ENCODE data around the gene PTEN. TPM values are rescaled to one million over a fixed set of nuclear protein-coding genes. Genes with fewer than 3 reads are reported as not detected.
"Not testable (repeated sequence)": the region's sequence is repeated elsewhere in the genome, so short reads cannot be mapped to it uniquely, and the experiment has no call there.

The PTEN gene
- total RNA-seq, 3 donors from 2014 or later: 178 to 366 (median 186) TPM

DNA sequence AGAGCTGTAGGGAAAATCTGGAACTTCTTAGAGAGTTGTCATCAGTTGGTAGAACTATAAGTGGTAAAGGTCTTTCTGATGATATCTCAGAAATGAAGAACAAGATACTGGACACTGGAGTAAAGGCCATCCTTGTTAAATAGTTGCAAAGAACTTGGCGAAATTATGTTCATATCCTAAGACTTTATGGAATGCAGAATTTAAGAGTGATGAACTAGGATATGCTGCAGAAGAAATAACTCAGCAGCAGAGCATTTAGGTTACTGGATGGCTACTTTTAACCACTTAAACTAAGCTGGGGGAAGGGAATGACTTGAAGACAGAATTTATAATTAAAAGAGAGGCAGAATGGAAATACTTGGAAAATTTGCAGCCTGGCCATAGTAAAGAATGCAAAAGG is 23.7 kb downstream of the PTEN start:
- no peak for TF ChIP-seq CTCF (IDR thresholded peaks at IDR 0.05)
- no peak for TF ChIP-seq POLR2AphosphoS5 (IDR thresholded peaks at IDR 0.05)
- no peak for TF ChIP-seq POLR2A (IDR thresholded peaks at IDR 0.05)
- H3K36me3 ChIP-seq: no peaks in the 10 kb centered on the region
- intact Hi-C loops (cut with DNase I; ENCODE audit: low total_unique reads): no loop called here
- DNase-seq (ENCODE audit: low spot score in 2 of 2): no peak
- H3K4me3 ChIP-seq: no peak overlapping the region
- no peaks in the 10 kb centered on the region for H3K9me3 ChIP-seq
- no peaks in the 10 kb centered on the region for H3K27me3 ChIP-seq
- H3K4me1 ChIP-seq: no peaks in the 10 kb centered on the region
- H3K27ac ChIP-seq: no peak overlapping the region

DNA sequence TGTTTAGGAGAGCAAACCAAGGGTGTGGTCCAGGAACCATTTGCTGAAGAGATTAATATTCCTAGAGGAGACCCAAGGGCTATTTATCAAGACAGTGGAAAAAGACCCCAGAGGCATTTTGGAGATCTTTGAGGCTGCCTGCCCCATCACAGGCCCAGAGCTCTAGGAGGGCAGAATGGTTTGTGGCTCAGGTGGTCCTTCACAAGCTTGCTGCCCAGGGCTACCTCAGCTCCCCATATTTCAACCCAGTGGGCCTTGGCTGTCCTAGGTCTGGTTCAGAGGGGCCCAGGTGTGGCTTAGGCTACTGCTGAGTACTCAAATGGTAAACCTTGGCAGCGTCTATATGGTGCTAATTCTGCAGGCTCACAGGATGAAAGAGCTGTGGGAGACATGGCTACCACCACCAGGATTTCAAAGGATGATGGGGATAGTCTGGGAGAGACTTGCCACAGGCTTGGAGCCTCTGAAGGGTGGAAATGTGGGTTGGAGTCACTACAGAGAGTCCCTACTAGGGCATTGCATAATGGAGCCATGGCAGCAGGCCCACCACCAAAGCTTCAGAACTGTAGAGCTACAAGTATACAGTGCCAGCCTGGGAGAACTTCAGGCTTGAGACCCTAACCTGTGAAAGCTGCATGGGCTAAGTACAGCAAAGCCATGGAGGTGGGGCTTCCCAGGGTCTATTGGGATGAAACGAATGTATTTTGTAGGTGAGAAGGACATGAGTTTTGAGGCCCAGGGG is 24.3 kb downstream of the PTEN start:
- intact Hi-C loops (cut with DNase I; ENCODE audit: low total_unique reads): no loop called here
- H3K4me3 ChIP-seq: no peak overlapping the region
- no peaks in the 10 kb centered on the region for H3K4me1 ChIP-seq
- no peaks in the 10 kb centered on the region for H3K9me3 ChIP-seq
- H3K27ac ChIP-seq: no peak overlapping the region
- no peaks in the 10 kb centered on the region for H3K27me3 ChIP-seq
- DNase-seq (ENCODE audit: low spot score in 2 of 2): no peak
- TF ChIP-seq CTCF (IDR thresholded peaks at IDR 0.05) (no peak), POLR2A (IDR thresholded peaks at IDR 0.05) (no peak), POLR2AphosphoS5 (IDR thresholded peaks at IDR 0.05) (no peak)
- H3K36me3 ChIP-seq: no peaks in the 10 kb centered on the region

- Histone ChIP-seq H3K27ac (no peak overlapping the region), H3K27me3 (no peaks in the 10 kb centered on the region), H3K4me1 (no peaks in the 10 kb centered on the region), H3K4me3 (no peak overlapping the region), H3K36me3 (no peaks in the 10 kb centered on the region), H3K9me3 (peaks cover 0 to 10% of the 10 kb centered on the region in 2 donors)
- intact Hi-C loops (cut with DNase I; ENCODE audit: low total_unique reads): no loop called here
- DNase-seq (ENCODE audit: low spot score in 2 of 2): no peak
- TF ChIP-seq CTCF (IDR thresholded peaks at IDR 0.05) (no peak), POLR2A (IDR thresholded peaks at IDR 0.05) (no peak), POLR2AphosphoS5 (IDR thresholded peaks at IDR 0.05) (no peak)
Observed at GRCh38 chr10:87895430-87895829, 32.0 kb downstream of the PTEN start.

GRCh38 chr10:87896216-87896615 is 32.8 kb downstream of the PTEN start:
- Histone ChIP-seq H3K9me3 (peaks cover 0 to 10% of the 10 kb centered on the region in 2 donors), H3K4me3 (no peak overlapping the region), H3K36me3 (no peaks in the 10 kb centered on the region), H3K27me3 (no peaks in the 10 kb centered on the region), H3K27ac (no peak overlapping the region), H3K4me1 (no peaks in the 10 kb centered on the region)
- TF ChIP-seq POLR2AphosphoS5 (IDR thresholded peaks at IDR 0.05) (no peak), POLR2A (IDR thresholded peaks at IDR 0.05) (no peak), CTCF (IDR thresholded peaks at IDR 0.05) (no peak)
- intact Hi-C loops (cut with DNase I; ENCODE audit: low total_unique reads): no loop called here
- no peak for DNase-seq (ENCODE audit: low spot score in 2 of 2)

GRCh38 chr10:87897957-87898356 is 34.5 kb downstream of the PTEN start:
- H3K27me3 ChIP-seq; intact Hi-C loops (cut with DNase I; ENCODE audit: low total_unique reads); H3K4me3 ChIP-seq; H3K27ac ChIP-seq; H3K36me3 ChIP-seq; H3K4me1 ChIP-seq; DNase-seq (ENCODE audit: low spot score in 2 of 2): not testable (repeated sequence)
- peaks cover 4 to 18% of the 10 kb centered on the region in 2 donors for H3K9me3 ChIP-seq

DNA sequence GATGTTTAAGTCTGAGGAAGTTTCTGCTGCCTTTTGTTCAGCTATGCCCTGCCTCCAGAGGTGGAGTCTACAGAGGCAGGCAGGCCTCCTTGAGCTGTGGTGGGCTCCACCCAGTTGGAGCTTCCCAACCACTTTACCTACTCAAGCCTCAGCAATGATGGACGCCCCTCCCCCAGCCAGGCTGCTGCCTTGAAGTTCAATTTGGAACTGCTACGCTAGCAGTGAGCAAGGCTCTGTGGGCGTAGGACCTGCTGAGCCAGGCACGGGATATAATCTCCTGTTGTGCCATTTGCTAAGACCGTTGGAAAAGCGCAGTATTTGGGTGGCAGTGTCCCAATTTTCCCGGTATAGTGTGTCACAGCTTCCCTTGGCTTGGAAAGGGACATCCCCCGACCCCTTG is 40.0 kb downstream of the PTEN start:
- H3K4me1 ChIP-seq; intact Hi-C loops (cut with DNase I; ENCODE audit: low total_unique reads); H3K27ac ChIP-seq; DNase-seq (ENCODE audit: low spot score in 2 of 2); H3K4me3 ChIP-seq; H3K36me3 ChIP-seq; H3K27me3 ChIP-seq: not testable (repeated sequence)
- H3K9me3 ChIP-seq: peaks cover 15 to 26% of the 10 kb centered on the region in 2 donors

All from breast epithelium (tissue), 4 donors.